ENCODE data around the gene DHODH. TPM values are rescaled to one million over a fixed set of nuclear protein-coding genes. Genes with fewer than 3 reads are reported as not detected.
"Not testable (repeated sequence)": the region's sequence is repeated elsewhere in the genome, so short reads cannot be mapped to it uniquely, and the experiment has no call there.

The DHODH gene
- polyA plus RNA-seq, 1 donor from 2014 or later: 16.4 TPM

GRCh38 chr16:71997578-71997977 lies 11.0 kb upstream of the DHODH start:
- H3K27ac Mint-ChIP-seq, H3K4me3 Mint-ChIP-seq, H3K4me1 Mint-ChIP-seq, H3K27me3 Mint-ChIP-seq, H3K9me3 Mint-ChIP-seq, H3K36me3 Mint-ChIP-seq: not testable (repeated sequence)

DNA sequence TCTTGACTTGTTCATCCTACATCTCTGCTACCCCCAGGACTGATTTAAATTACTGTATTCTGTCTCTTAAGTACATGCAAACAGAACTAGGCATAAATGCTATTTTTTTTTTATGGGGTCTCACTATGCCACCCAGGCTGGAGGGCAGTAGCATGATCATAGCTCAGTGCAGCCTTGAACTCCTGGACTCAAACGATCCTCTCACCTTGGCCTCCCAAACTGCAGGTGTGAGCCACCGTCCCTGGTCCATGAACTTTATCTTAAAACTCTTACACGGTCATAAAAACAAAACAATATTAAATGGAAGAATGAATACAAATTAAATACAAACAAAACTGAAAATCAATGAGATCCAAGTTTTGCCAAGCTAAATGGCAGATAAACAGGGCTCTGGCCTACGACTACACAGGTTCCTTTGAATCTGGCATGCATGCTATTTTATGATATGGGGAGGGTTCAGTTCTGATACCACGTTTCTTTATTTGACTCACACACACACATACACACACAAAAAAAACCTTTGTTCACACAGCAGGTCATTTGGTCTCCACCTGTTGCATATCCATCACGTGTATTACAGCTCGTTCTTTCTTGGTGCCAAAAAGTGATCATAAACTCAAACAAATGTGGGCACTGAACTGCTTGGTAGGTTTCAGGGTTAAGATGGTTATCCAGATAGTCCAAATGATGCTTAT lies 7.2 kb upstream of the DHODH start:
- no peaks in the 10 kb centered on the region for H3K9me3 Mint-ChIP-seq
- H3K27ac Mint-ChIP-seq: no peak overlapping the region
- H3K27me3 Mint-ChIP-seq: peaks cover 9% of the 10 kb centered on the region

DNA sequence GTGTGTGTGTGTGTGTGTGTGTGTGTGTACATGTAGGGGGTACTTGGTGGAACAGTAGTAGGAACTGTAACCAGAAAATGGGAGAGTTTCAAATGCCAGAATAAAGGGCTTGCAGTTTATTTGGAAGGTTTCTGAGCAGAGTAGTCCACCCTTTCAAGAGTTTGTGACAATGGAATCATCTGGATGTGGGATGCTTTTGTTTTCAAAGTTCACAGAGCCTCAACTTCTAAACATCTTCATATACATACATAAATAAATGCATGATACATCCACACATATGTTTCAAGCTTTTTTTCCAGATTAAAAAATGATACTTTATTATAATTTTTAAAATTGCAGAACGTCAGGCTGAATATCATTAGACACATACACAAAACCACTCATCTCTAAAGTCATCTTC lies 5.9 kb upstream of the DHODH start:
- no peak overlapping the region for H3K4me3 Mint-ChIP-seq
- no peaks in the 10 kb centered on the region for H3K9me3 Mint-ChIP-seq
- peaks cover 6% of the 10 kb centered on the region for H3K27me3 Mint-ChIP-seq
- peak overlapping the region in 1 of 3 donors; percentile 13 for H3K27ac Mint-ChIP-seq
- peaks cover 1% of the 10 kb centered on the region for H3K36me3 Mint-ChIP-seq
- no peaks in the 10 kb centered on the region for H3K4me1 Mint-ChIP-seq

More for the DNA sequence above, 7.2 kb upstream of the DHODH start:
- H3K36me3 Mint-ChIP-seq: peaks cover 1% of the 10 kb centered on the region
- H3K4me1 Mint-ChIP-seq: no peaks in the 10 kb centered on the region
- no peak overlapping the region for H3K4me3 Mint-ChIP-seq

GRCh38 chr16:72008065-72008423 lies 500 bp upstream of the DHODH start:
- not testable (repeated sequence) for H3K9me3 Mint-ChIP-seq, H3K27me3 Mint-ChIP-seq, H3K4me1 Mint-ChIP-seq, H3K36me3 Mint-ChIP-seq
- peak overlapping the region; percentile 83 to 96 (median 94) for H3K4me3 Mint-ChIP-seq
- H3K27ac Mint-ChIP-seq: peak overlapping the region in 2 of 3 donors; percentile 54 to 96

- peaks cover 2% of the 10 kb centered on the region for H3K27me3 Mint-ChIP-seq
- H3K9me3 Mint-ChIP-seq: no peaks in the 10 kb centered on the region
- peaks cover 5 to 10% (median 7%) of the 10 kb centered on the region in 3 donors for H3K4me1 Mint-ChIP-seq
- peak overlapping the region in 2 of 3 donors; percentile 64 to 90 for H3K27ac Mint-ChIP-seq
- H3K36me3 Mint-ChIP-seq: peaks cover 1% of the 10 kb centered on the region
- peak overlapping the region; percentile 65 to 83 (median 72) for H3K4me3 Mint-ChIP-seq
These were observed 1.2 kb downstream of the DHODH start for GRCh38 chr16:72009779-72010178.

- Mint-ChIP-seq H3K9me3 (no peaks in the 10 kb centered on the region), H3K4me1 (peaks cover 5 to 12% (median 7%) of the 10 kb centered on the region in 3 donors), H3K27me3 (no peaks in the 10 kb centered on the region), H3K27ac (peak overlapping the region in 1 of 3 donors; percentile 79), H3K36me3 (peaks cover 1% of the 10 kb centered on the region), H3K4me3 (no peak overlapping the region)
These were observed 4.1 kb downstream of the DHODH start for GRCh38 chr16:72012607-72013006.

DNA sequence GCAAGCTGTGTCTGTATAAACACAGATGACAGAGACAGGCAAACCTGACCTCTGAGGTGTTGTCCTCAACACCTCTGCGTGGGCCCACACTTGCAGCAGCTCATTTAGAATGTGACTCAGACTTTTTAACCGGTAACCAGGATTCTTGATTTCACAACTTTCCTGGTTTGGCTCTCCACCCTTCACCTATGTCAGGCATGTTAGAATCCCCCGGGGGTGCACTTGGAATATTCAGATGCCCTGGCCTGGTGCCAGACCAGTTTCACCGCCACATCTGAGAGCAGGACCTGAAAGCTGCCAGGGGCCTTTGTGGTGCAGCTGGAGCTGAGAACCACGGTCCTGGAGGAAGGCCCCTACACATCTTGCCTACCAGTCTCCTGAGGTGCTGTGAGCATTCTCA lies 4.8 kb downstream of the DHODH start:
- peaks cover 1% of the 10 kb centered on the region for H3K36me3 Mint-ChIP-seq
- H3K27me3 Mint-ChIP-seq: no peaks in the 10 kb centered on the region
- H3K27ac Mint-ChIP-seq: peak overlapping the region in 2 of 3 donors; percentile 48 to 79
- H3K4me3 Mint-ChIP-seq: no peak overlapping the region
- no peaks in the 10 kb centered on the region for H3K9me3 Mint-ChIP-seq
- peaks cover 5 to 12% (median 7%) of the 10 kb centered on the region in 3 donors for H3K4me1 Mint-ChIP-seq

DNA sequence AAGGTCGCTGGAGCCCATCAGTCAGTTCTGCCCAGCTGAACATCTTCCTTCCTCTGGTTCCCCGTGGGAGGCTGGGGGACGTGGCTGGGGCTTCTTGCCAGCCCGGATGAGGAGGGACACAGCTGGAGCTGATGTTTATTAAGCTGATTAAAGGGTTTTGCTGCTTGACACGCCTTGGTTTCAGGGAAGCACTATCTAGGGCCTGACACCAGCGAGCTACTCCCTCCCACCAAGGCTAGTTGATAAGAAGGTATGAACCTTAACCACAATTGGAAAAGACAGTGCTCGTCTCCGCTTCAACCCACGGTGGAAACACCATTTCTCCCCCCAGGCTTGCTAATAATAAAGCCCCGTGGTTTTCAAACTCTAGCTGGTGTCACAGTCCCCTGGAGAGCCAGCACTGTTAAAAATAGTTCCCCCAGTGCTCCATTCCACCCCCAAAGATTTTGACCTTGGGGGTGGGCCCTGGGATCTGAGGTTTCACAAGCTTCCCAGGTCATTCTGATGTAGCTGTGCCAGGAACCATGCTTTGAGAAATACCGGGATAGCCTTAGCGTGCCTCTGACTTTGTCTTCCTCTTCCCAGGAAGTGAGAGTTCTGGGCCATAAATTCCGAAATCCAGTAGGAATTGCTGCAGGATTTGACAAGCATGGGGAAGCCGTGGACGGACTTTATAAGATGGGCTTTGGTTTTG lies 5.5 kb downstream of the DHODH start:
- Mint-ChIP-seq H3K27ac (peak overlapping the region; percentile 16 to 53 (median 48)), H3K4me3 (no peak overlapping the region), H3K36me3 (peaks cover 1% of the 10 kb centered on the region), H3K9me3 (no peaks in the 10 kb centered on the region), H3K4me1 (peaks cover 0 to 10% (median 5%) of the 10 kb centered on the region in 3 donors), H3K27me3 (no peaks in the 10 kb centered on the region)

DNA sequence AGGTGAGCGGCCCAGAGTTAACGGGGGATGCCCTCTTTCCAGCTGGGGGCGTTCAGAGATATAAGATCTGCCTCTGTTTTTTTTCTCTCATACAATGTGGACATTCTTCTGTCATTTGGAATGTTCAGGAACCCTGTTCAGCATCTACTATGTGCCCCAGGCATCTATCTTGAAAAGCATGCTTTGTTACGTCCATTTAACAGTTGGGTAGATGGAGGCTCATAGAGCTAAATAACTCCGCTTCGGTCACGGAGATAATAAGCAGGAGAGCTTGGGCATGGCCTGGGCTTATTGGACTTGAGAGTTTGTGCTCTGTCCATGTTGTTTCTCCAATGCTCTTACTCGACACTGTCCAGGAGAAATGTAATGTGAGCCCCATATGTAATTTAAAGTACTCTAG lies 6.1 kb downstream of the DHODH start:
- no peaks in the 10 kb centered on the region for H3K9me3 Mint-ChIP-seq
- H3K27ac Mint-ChIP-seq: no peak overlapping the region
- no peaks in the 10 kb centered on the region for H3K27me3 Mint-ChIP-seq
- H3K36me3 Mint-ChIP-seq: peaks cover 1% of the 10 kb centered on the region
- H3K4me3 Mint-ChIP-seq: no peak overlapping the region
- peaks cover 0 to 10% (median 5%) of the 10 kb centered on the region in 3 donors for H3K4me1 Mint-ChIP-seq

DNA sequence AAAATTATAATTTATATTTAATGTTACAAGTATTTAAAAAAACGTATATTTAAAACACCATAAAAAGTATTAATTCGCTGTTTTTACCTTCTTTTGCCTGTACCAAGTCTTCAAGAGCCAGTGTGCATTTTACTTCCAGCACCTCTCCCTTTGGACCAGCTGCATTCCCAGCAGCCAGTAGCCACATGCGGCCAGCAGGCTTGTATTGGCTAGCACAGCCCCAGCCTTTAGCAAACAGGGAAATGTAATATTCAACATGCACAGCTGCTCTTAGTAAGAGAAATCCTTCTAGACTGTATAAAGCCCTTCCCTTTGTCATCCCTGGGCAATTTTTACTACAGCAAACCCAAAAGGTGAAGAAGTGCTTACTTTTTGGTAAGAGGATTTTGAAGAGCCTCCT lies 6.6 kb downstream of the DHODH start:
- Mint-ChIP-seq H3K27me3 (no peaks in the 10 kb centered on the region), H3K27ac (no peak overlapping the region), H3K36me3 (peaks cover 1% of the 10 kb centered on the region), H3K4me1 (peaks cover 0 to 10% (median 3%) of the 10 kb centered on the region in 3 donors), H3K4me3 (no peak overlapping the region), H3K9me3 (no peaks in the 10 kb centered on the region)

DNA sequence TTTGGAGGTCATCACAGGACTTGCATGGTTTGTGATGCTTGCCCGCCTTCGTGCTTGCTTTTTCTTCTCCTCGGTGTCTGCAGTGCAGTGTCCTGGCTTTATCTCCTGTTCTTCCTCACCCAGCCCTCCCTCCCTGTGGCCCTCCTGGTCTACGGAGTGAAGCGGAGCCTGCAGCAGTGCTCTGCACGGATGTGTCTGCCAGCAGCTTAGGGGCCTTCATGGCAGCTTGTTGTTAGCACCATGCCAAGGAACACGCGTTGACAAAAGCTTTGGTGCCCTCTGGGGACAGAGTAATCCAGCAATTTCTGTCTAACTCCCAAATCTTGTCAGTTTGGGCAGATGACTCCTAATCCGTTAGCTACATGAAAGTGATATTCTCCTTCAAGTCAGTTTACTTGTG lies 9.9 kb downstream of the DHODH start:
- no peak overlapping the region for H3K4me3 Mint-ChIP-seq
- H3K27ac Mint-ChIP-seq: no peak overlapping the region
- no peaks in the 10 kb centered on the region for H3K9me3 Mint-ChIP-seq

DNA sequence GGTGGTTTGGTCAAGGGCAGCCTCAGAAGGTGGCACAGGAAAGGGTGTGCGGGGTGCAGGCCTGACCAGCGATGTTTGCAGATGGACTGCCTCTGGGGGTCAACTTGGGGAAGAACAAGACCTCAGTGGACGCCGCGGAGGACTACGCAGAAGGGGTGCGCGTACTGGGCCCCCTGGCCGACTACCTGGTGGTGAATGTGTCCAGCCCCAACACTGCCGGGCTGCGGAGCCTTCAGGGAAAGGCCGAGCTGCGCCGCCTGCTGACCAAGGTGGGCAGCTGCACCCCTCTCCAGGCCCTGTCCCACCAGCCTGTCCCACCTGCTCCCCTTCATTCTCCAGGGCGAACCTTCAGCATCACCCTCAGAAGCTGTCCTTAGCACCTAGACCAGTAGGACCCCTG lies 12.5 kb downstream of the DHODH start:
- Mint-ChIP-seq H3K36me3 (peaks cover 5% of the 10 kb centered on the region), H3K9me3 (no peaks in the 10 kb centered on the region), H3K4me1 (peaks cover 0 to 5% (median 0%) of the 10 kb centered on the region in 3 donors), H3K27me3 (no peaks in the 10 kb centered on the region), H3K4me3 (no peak overlapping the region), H3K27ac (no peak overlapping the region)

More for the DNA sequence above, 9.9 kb downstream of the DHODH start:
- Mint-ChIP-seq H3K4me1 (peaks cover 0 to 5% (median 0%) of the 10 kb centered on the region in 3 donors), H3K27me3 (no peaks in the 10 kb centered on the region), H3K36me3 (peaks cover 2% of the 10 kb centered on the region)

DNA sequence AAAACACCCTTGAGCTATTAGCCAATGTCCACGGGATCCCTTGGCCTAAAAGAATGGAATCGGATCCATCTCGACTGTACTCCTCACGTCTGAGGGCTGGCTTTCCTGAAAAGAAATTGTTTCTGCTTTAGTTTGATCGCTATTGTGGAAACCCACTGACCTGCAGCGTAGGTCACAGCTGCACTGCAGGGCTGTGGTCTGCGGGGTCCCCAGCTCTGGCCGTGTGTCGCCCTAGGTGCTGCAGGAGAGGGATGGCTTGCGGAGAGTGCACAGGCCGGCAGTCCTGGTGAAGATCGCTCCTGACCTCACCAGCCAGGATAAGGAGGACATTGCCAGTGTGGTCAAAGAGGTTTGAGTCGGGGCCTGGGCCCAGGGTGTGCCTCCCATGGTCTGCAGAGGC lies 13.6 kb downstream of the DHODH start:
- no peak overlapping the region for H3K4me3 Mint-ChIP-seq
- peaks cover 5% of the 10 kb centered on the region for H3K36me3 Mint-ChIP-seq
- H3K27me3 Mint-ChIP-seq: no peaks in the 10 kb centered on the region
- H3K4me1 Mint-ChIP-seq: peaks cover 0 to 4% (median 0%) of the 10 kb centered on the region in 3 donors
- no peaks in the 10 kb centered on the region for H3K9me3 Mint-ChIP-seq
- no peak overlapping the region for H3K27ac Mint-ChIP-seq

DNA sequence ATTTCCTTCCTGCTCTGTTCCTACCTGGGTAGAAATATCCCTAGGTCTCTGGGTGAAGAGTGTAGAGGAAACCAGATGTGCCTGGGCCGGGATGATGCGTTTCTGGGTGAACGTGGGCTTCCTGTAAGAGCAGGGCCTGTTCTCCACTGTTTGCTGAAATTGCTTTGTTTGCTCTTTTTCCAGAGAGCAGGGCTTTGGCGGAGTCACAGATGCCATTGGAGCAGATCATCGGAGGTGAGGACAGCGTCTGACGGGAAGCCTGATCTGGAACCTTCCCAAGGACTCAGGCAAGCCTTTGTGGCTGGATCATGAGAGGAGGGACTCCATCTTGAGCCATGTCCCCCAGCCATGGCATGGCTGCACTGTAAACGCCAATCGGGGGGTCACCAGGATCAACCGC lies 15.4 kb downstream of the DHODH start:
- Mint-ChIP-seq H3K9me3 (peaks cover 0 to 2% (median 0%) of the 10 kb centered on the region in 3 donors), H3K27me3 (no peaks in the 10 kb centered on the region), H3K36me3 (peaks cover 8% of the 10 kb centered on the region), H3K4me3 (no peak overlapping the region), H3K4me1 (peaks cover 0 to 4% (median 0%) of the 10 kb centered on the region in 3 donors), H3K27ac (no peak overlapping the region)

DNA sequence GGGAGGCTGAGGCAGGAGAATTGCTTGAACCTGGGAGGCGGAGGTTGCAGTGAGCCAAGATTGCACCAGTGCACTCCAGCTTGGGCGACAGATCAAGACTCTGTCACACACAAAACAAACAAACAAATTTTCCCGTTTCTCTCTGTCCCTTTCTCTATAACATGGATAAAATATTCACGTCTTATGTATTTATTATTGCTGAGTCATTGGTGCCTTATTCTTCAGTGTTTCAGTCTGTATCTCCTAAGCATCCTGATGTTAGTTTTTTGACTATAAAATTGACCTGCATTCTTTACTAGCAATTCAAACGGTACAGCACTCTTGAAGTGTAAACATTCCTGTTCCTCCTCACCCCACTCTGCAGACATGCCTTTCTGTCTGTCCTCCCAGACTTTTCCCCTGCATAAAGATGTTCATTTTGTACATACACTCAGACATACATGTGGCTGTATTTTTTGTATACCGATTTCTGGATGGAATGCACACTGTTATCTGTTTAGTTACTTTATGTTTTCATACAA lies 16.4 kb downstream of the DHODH start:
- H3K36me3 Mint-ChIP-seq: peaks cover 10% of the 10 kb centered on the region
- no peak overlapping the region for H3K4me3 Mint-ChIP-seq
- H3K27me3 Mint-ChIP-seq: no peaks in the 10 kb centered on the region
- H3K4me1 Mint-ChIP-seq: peaks cover 0 to 4% (median 0%) of the 10 kb centered on the region in 3 donors
- peaks cover 0 to 2% (median 0%) of the 10 kb centered on the region in 3 donors for H3K9me3 Mint-ChIP-seq
- H3K27ac Mint-ChIP-seq: no peak overlapping the region

Measured in IgD-negative memory B cell (primary cell).